ENCODE results near the gene IGFBP5. TPM values are rescaled to one million over a fixed set of nuclear protein-coding genes. Genes with fewer than 3 reads are reported as not detected.

IGFBP5 gene
- total RNA-seq, 1 experiment from 2014 or later = 3.9 TPM

DNA sequence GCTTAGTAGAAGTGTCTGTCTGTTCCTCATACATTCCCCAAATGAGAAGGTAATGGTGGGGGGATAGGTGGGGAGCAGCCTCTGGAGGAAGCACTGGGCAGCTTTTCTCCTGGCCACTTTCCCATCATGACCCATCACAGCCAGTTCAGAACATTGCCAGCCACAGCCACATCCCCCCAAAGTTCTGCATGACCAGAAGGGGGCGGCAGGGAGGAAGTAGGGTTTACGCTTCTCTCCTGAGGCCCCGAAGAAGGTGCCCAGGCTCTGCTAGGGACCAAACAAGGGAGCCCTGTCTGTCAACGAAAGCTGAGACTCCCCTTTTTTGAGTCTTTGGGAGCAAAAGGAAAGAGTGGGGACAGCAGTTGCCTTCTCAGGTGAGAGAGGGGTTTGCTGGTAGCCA lies 7.7 kb downstream of the IGFBP5 start:
- peak; percentile 72 for ATAC-seq
- TF ChIP-seq CTCF (IDR thresholded peaks at IDR 0.05 in 2 of 3, conservative IDR thresholded peaks at IDR 0.05 in 1 of 3; ENCODE audit: borderline replicate concordance in 1 of 3, insufficient read depth in 1 of 3, low read depth in 2 of 3, low read length in 2 of 3) (peak; percentile 40 to 87 (median 64); a peak in 5 of 6 replicates), RAD21 (IDR thresholded peaks at IDR 0.05; ENCODE audit: low read depth) (peak; percentile 48), CBX3 (IDR thresholded peaks at IDR 0.05; ENCODE audit: low read depth) (no peak)
- H4K20me1 ChIP-seq (ENCODE audit: insufficient read depth) = no peaks in the 10 kb centered on the region
- no peak overlapping the region for H3K27ac ChIP-seq (ENCODE audit: low read depth, low read length)
- DNase-seq (ENCODE audit: low read depth, low spot score) = peak; percentile 26
- no peaks in the 10 kb centered on the region for H3K36me3 ChIP-seq (ENCODE audit: control insufficient read depth in 1 of 2, insufficient read depth in 2 of 2, low read length in 2 of 2)
- no peaks in the 10 kb centered on the region for H3K9me2 ChIP-seq (ENCODE audit: insufficient read depth)
- no peaks in the 10 kb centered on the region for H3K9me3 ChIP-seq (ENCODE audit: control insufficient read depth in 1 of 2, insufficient read depth in 1 of 2, low read depth in 1 of 2, low read length in 2 of 2)
- peaks cover 0 to 27% of the 10 kb centered on the region in 2 experiments; a peak in 2 of 4 replicates for H3K4me1 ChIP-seq (ENCODE audit: control insufficient read depth in 1 of 2, insufficient read depth in 2 of 2, low read length in 2 of 2)
- no peaks in the 10 kb centered on the region for H3K27me3 ChIP-seq (ENCODE audit: insufficient read depth, low read length)
- RAD21 ChIA-PET (ENCODE audit: low non-redundant PET in 1 of 2, low total read pairs in 2 of 2, uncharacterized antibody in 2 of 2, unreplicated experiment in 2 of 2) = no interaction called here
- no TSS peak for BruUV-seq (replicated peaks)
- H3K79me2 ChIP-seq (ENCODE audit: insufficient read depth, low read length) = no peaks in the 10 kb centered on the region
- intact Hi-C loops (cut with micrococcal nuclease) = loop anchor here (1.0 to 10.0 kb wide), 2 partner anchors 273 to 823 kb away; partner anchors contain the start of gene SMARCAL1
- POLR2A ChIA-PET = no interaction called here
- CTCF ChIA-PET = interaction anchor here (0.7 to 3.7 kb wide), 8 partner anchors 8 to 1069 kb away, joined by 3 to 27 read pairs (median 4); partner anchors contain the start of gene IGFBP5
- H3K4me2 ChIP-seq (ENCODE audit: low read length) = no peak overlapping the region
- no peak overlapping the region for H2AFZ ChIP-seq (ENCODE audit: low read depth, low read length, poor library complexity, severe bottlenecking)
- no peak overlapping the region for H3K9ac ChIP-seq (ENCODE audit: low read length)
- no peak overlapping the region for H3K4me3 ChIP-seq (replicated peaks in 1 of 2; ENCODE audit: low read depth in 1 of 2, low read length in 2 of 2)

DNA sequence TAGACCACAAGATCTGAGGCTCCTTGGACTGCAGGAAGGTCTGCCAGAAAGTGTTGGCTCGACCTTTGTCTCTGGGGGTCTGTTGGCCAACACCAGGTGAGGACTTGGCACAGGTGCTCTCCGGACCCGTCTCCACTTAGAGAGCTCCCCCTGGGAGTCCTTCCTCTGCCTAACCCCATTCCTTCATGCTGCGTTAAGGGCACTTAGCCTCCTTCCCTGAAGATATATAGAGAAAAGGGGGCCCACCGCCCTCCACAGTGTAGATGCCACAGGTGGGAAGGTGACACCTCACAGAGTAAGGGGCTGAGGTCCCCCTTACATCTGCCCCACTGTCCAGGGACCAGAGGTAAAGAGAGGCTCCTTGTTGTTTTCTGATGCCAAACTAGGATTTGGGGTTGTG lies 8.2 kb downstream of the IGFBP5 start:
- no peaks in the 10 kb centered on the region for H3K9me3 ChIP-seq (ENCODE audit: control insufficient read depth in 1 of 2, insufficient read depth in 1 of 2, low read depth in 1 of 2, low read length in 2 of 2)
- RAD21 ChIA-PET (ENCODE audit: low non-redundant PET in 1 of 2, low total read pairs in 2 of 2, uncharacterized antibody in 2 of 2, unreplicated experiment in 2 of 2) = no interaction called here
- peaks cover 3 to 26% of the 10 kb centered on the region in 2 experiments for H3K4me1 ChIP-seq (ENCODE audit: control insufficient read depth in 1 of 2, insufficient read depth in 2 of 2, low read length in 2 of 2)
- H3K27ac ChIP-seq (ENCODE audit: low read depth, low read length) = no peak overlapping the region
- CTCF ChIA-PET = interaction anchor here (0.7 to 3.7 kb wide), 9 partner anchors 8 to 1070 kb away, joined by 3 to 27 read pairs (median 4); partner anchors contain the start of gene IGFBP5
- TF ChIP-seq ZFX (IDR thresholded peaks at IDR 0.05) (no peak), JUND (IDR thresholded peaks at IDR 0.05) (no peak), POLR2AphosphoS5 (IDR thresholded peaks at IDR 0.05; ENCODE audit: low read depth, low read length) (no peak), RAD21 (IDR thresholded peaks at IDR 0.05; ENCODE audit: low read depth) (no peak), TCF7L2 (IDR thresholded peaks at IDR 0.05; ENCODE audit: borderline replicate concordance, extremely low read depth, insufficient read depth, insufficient read length) (no peak), ZNF274 (IDR thresholded peaks at IDR 0.05; ENCODE audit: low read depth, low read length) (no peak), MAX (IDR thresholded peaks at IDR 0.05) (no peak)
- no peaks in the 10 kb centered on the region for H4K20me1 ChIP-seq (ENCODE audit: insufficient read depth)
- no peak overlapping the region for H3K4me3 ChIP-seq (replicated peaks in 1 of 2; ENCODE audit: low read depth in 1 of 2, low read length in 2 of 2)
- DNase-seq (ENCODE audit: low read depth, low spot score) = no peak
- intact Hi-C loops (cut with micrococcal nuclease) = loop anchor here (1.0 to 10.0 kb wide), 2 partner anchors 272 to 823 kb away; partner anchors contain the start of gene SMARCAL1
- POLR2A ChIA-PET = no interaction called here
- H3K36me3 ChIP-seq (ENCODE audit: control insufficient read depth in 1 of 2, insufficient read depth in 2 of 2, low read length in 2 of 2) = no peaks in the 10 kb centered on the region
- H3K4me2 ChIP-seq (ENCODE audit: low read length) = no peak overlapping the region
- BruUV-seq (replicated peaks) = no TSS peak
- no peaks in the 10 kb centered on the region for H3K27me3 ChIP-seq (ENCODE audit: insufficient read depth, low read length)
- H3K9ac ChIP-seq (ENCODE audit: low read length) = no peak overlapping the region
- no peaks in the 10 kb centered on the region for H3K79me2 ChIP-seq (ENCODE audit: insufficient read depth, low read length)
- no peak overlapping the region for H2AFZ ChIP-seq (ENCODE audit: low read depth, low read length, poor library complexity, severe bottlenecking)
- H3K9me2 ChIP-seq (ENCODE audit: insufficient read depth) = no peaks in the 10 kb centered on the region
- ATAC-seq = no peak
